ENCODE measurements around the gene OSTN. TPM values are rescaled to one million over a fixed set of nuclear protein-coding genes. Genes with fewer than 3 reads are reported as not detected.

OSTN gene
- total RNA-seq, 3 donors from 2014 or later (not counting 1 experiment from before 2014, with no cell fraction given): not detected

DNA sequence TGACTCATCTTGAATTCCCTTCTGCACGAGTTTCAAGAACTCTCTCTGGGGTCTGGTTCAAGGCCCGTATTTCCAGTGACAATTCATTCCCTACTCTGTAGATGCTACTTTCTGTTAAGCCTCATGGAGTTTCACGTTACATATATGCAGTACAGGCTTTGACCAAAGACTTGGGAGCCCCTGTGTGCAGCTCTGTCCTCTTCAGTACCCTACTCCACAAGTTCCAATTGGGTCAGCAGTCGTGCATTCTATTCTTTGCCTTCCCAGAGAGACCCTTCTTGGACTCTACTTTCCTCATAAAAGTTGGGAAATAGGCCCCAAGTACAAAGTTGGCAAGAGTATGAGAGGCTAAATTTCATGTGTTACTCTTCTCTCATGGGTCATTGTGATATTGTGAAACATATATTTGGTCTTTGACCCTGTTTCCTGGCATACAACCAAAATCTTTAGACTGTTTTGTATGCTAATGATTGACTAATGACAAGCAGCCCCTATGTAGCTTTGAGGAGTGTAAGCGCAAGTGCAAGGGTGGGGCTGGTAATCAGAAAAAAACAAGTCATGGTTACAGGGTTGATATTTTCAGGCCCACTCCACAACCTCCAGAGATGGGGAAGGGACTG is 115.2 kb downstream of the OSTN start:
- ATAC-seq (no peak), DNase-seq (no peak)
- peaks cover 0 to 7% of the 10 kb centered on the region in 2 donors for H3K27me3 Mint-ChIP-seq (ENCODE audit: low read depth in 2 of 2)
- Histone ChIP-seq H3K4me1 (ENCODE audit: control insufficient read depth, insufficient read depth, low read length) (no peaks in the 10 kb centered on the region), H3K9me3 (ENCODE audit: control insufficient read depth, insufficient read depth, low read length) (no peaks in the 10 kb centered on the region), H3K4me3 (ENCODE audit: low read length) (no peak overlapping the region), H3K36me3 (ENCODE audit: control insufficient read depth, insufficient read depth, low read length) (no peaks in the 10 kb centered on the region), H3K27ac (ENCODE audit: low read length) (no peak overlapping the region), H3K27me3 (ENCODE audit: control insufficient read depth, insufficient read depth, low read length) (no peaks in the 10 kb centered on the region)
- no peak overlapping the region for H3K4me3 Mint-ChIP-seq
- no peak overlapping the region for H3K27ac Mint-ChIP-seq
- H3K36me3 Mint-ChIP-seq: no peaks in the 10 kb centered on the region
- no peaks in the 10 kb centered on the region for H3K9me3 Mint-ChIP-seq
- TF ChIP-seq, protein P1, sequence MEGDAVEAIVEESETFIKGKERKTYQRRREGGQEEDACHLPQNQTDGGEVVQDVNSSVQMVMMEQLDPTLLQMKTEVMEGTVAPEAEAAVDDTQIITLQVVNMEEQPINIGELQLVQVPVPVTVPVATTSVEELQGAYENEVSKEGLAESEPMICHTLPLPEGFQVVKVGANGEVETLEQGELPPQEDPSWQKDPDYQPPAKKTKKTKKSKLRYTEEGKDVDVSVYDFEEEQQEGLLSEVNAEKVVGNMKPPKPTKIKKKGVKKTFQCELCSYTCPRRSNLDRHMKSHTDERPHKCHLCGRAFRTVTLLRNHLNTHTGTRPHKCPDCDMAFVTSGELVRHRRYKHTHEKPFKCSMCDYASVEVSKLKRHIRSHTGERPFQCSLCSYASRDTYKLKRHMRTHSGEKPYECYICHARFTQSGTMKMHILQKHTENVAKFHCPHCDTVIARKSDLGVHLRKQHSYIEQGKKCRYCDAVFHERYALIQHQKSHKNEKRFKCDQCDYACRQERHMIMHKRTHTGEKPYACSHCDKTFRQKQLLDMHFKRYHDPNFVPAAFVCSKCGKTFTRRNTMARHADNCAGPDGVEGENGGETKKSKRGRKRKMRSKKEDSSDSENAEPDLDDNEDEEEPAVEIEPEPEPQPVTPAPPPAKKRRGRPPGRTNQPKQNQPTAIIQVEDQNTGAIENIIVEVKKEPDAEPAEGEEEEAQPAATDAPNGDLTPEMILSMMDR (IDR thresholded peaks at IDR 0.05): no peak
- intact Hi-C loops (cut with micrococcal nuclease): no loop called here
- H3K4me1 Mint-ChIP-seq: no peaks in the 10 kb centered on the region
- 84% methylated on average over 5 of the region's 5 CpGs for WGBS (ENCODE audit: insufficient coverage)

Other genes starting within 250 kb of the OSTN start
- gene CCDC50, start 130.2 kb downstream of the OSTN start, total RNA-seq: 10 to 100 TPM; 19.9 to 27.3 (median 22.6) TPM
- under 1 TPM in 1 of 3 donors, not detected in 2; 0.47 TPM for gene UTS2B, start 131.3 kb downstream of the OSTN start, total RNA-seq

Measured in natural killer cell (primary cell).